ENCODE results near the gene KCNN2. TPM values are rescaled to one million over a fixed set of nuclear protein-coding genes. Genes with fewer than 3 reads are reported as not detected.

The KCNN2 gene
- total and polyA plus RNA-seq, 7 donors = 0.31 to 8.2 (median 3.6) TPM; not detected in 2

GRCh38 chr5:114450437-114450836, 88.6 kb downstream of the KCNN2 start:
- intact Hi-C loops (cut with DNase I) = loop anchor here (5.0 kb wide), 2 partner anchors 353 to 838 kb away; no protein-coding TSS in a partner anchor
- H3K27ac ChIP-seq = no peak overlapping the region
- H3K4me3 ChIP-seq = no peak overlapping the region
- peaks cover 0 to 10% (median 6%) of the 10 kb centered on the region in 4 donors for H3K4me1 ChIP-seq
- 58 to 70% methylated on average over 3 of the region's 3 CpGs for WGBS, 2 donors
- no peaks in the 10 kb centered on the region for H3K9me3 ChIP-seq
- TF ChIP-seq POLR2A (IDR thresholded peaks at IDR 0.05) = no peak
- TF ChIP-seq EP300 (IDR thresholded peaks at IDR 0.05) = no peak
- TF ChIP-seq POLR2AphosphoS5 (IDR thresholded peaks at IDR 0.05) = no peak
- no peak for TF ChIP-seq CTCF (IDR thresholded peaks at IDR 0.05)
- H3K27me3 ChIP-seq = no peaks in the 10 kb centered on the region
- H3K36me3 ChIP-seq = no peaks in the 10 kb centered on the region
- no peak for DNase-seq

GRCh38 chr5:114458726-114459125, 96.9 kb downstream of the KCNN2 start:
- no peaks in the 10 kb centered on the region for H3K36me3 ChIP-seq
- H3K9me3 ChIP-seq = no peaks in the 10 kb centered on the region
- intact Hi-C loops (cut with DNase I) = no loop called here
- no peak overlapping the region for H3K4me3 ChIP-seq
- 77 to 78% methylated on average over 5 of the region's 5 CpGs for WGBS, 2 donors
- no peak overlapping the region for H3K27ac ChIP-seq
- TF ChIP-seq POLR2AphosphoS5 (IDR thresholded peaks at IDR 0.05) = no peak
- no peak for TF ChIP-seq EP300 (IDR thresholded peaks at IDR 0.05)
- TF ChIP-seq CTCF (IDR thresholded peaks at IDR 0.05) = no peak
- TF ChIP-seq POLR2A (IDR thresholded peaks at IDR 0.05) = no peak
- no peaks in the 10 kb centered on the region for H3K4me1 ChIP-seq
- DNase-seq = no peak
- no peaks in the 10 kb centered on the region for H3K27me3 ChIP-seq

- no peak overlapping the region for H3K27ac ChIP-seq
- no peaks in the 10 kb centered on the region for H3K36me3 ChIP-seq
- DNase-seq = no peak
- 58 to 61% methylated on average over 5 of the region's 5 CpGs for WGBS, 2 donors
- no peaks in the 10 kb centered on the region for H3K9me3 ChIP-seq
- no peaks in the 10 kb centered on the region for H3K27me3 ChIP-seq
- peaks cover 0 to 16% (median 3%) of the 10 kb centered on the region in 4 donors for H3K4me1 ChIP-seq
- H3K4me3 ChIP-seq = no peak overlapping the region
- TF ChIP-seq EP300 (IDR thresholded peaks at IDR 0.05) (no peak), POLR2A (IDR thresholded peaks at IDR 0.05) (no peak), CTCF (IDR thresholded peaks at IDR 0.05) (no peak), POLR2AphosphoS5 (IDR thresholded peaks at IDR 0.05) (no peak)
- intact Hi-C loops (cut with DNase I) = no loop called here
Measured at GRCh38 chr5:114467171-114467570, 105.3 kb downstream of the KCNN2 start.

GRCh38 chr5:114467729-114468128, 105.9 kb downstream of the KCNN2 start:
- no peaks in the 10 kb centered on the region for H3K36me3 ChIP-seq
- no peak overlapping the region for H3K27ac ChIP-seq
- intact Hi-C loops (cut with DNase I) = no loop called here
- no peak for DNase-seq
- H3K27me3 ChIP-seq = no peaks in the 10 kb centered on the region
- peaks cover 0 to 16% (median 3%) of the 10 kb centered on the region in 4 donors for H3K4me1 ChIP-seq
- H3K4me3 ChIP-seq = no peak overlapping the region
- 29 to 33% methylated on average over 3 of the region's 3 CpGs for WGBS, 2 donors
- no peaks in the 10 kb centered on the region for H3K9me3 ChIP-seq
- no peak for TF ChIP-seq EP300 (IDR thresholded peaks at IDR 0.05)
- TF ChIP-seq CTCF (IDR thresholded peaks at IDR 0.05) = no peak
- TF ChIP-seq POLR2A (IDR thresholded peaks at IDR 0.05) = no peak
- no peak for TF ChIP-seq POLR2AphosphoS5 (IDR thresholded peaks at IDR 0.05)

GRCh38 chr5:114469372-114469771, 107.5 kb downstream of the KCNN2 start:
- WGBS, 2 donors = 91 to 94% methylated on average over 4 of the region's 4 CpGs

More at GRCh38 chr5:114469372-114469771, 107.5 kb downstream of the KCNN2 start:
- Histone ChIP-seq H3K9me3 (no peaks in the 10 kb centered on the region), H3K27ac (no peak overlapping the region), H3K36me3 (no peaks in the 10 kb centered on the region), H3K4me3 (no peak overlapping the region), H3K4me1 (peaks cover 0 to 16% (median 13%) of the 10 kb centered on the region in 4 donors), H3K27me3 (no peaks in the 10 kb centered on the region)
- TF ChIP-seq POLR2AphosphoS5 (IDR thresholded peaks at IDR 0.05) (no peak), EP300 (IDR thresholded peaks at IDR 0.05) (no peak), POLR2A (IDR thresholded peaks at IDR 0.05) (no peak)
- intact Hi-C loops (cut with DNase I) = no loop called here
- DNase-seq = no peak

Data from sigmoid colon (tissue), 7 donors.